Vagina (tissue), 2 donors: ENCODE measurements around the gene LIG1.

Experiments used
- POLR2A ChIP-seq, 2 donors: fragments of 450-650 bp; IDR thresholded peaks; one replicate each; pipeline ENCODE4 v1.6.1; 2017; ENCODE audit warnings: antibody characterized with exemption in 2 of 2, mild to moderate bottlenecking in 2 of 2, moderate library complexity in 2 of 2
- TF ChIP-seq, protein P1 (sequence below), 3 experiments: fragments of 450-650 bp in 2 of 3; fragments of 200-600 bp in 1 of 3; sonication (generic) in 1 of 3; IDR thresholded peaks; one replicate each; pipeline ENCODE4 v1.5.1; 2017 to 2019; ENCODE audit warnings: antibody characterized with exemption in 3 of 3, mild to moderate bottlenecking in 2 of 3, moderate library complexity in 2 of 3

DNA sequence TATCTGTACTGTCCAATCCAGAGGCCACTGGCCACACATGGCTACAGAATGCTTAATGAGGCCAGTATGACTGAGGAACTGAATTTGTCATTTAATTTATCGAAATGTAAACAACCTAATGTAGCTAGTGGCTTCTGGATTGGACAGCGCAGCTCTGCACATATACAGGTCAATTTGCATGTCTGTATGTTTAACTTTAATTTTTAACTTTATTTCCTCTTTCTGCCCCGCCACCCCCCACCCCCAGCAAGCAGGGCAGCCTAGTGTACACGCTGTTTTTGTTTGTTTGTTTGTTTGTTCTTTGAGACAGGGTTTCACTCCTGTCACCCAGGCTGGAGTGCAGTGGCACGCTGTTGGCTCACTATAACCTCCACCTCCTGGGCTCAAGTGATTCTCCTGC lies 15.9 kb upstream of the LIG1 start:
- TF ChIP-seq, protein P1, sequence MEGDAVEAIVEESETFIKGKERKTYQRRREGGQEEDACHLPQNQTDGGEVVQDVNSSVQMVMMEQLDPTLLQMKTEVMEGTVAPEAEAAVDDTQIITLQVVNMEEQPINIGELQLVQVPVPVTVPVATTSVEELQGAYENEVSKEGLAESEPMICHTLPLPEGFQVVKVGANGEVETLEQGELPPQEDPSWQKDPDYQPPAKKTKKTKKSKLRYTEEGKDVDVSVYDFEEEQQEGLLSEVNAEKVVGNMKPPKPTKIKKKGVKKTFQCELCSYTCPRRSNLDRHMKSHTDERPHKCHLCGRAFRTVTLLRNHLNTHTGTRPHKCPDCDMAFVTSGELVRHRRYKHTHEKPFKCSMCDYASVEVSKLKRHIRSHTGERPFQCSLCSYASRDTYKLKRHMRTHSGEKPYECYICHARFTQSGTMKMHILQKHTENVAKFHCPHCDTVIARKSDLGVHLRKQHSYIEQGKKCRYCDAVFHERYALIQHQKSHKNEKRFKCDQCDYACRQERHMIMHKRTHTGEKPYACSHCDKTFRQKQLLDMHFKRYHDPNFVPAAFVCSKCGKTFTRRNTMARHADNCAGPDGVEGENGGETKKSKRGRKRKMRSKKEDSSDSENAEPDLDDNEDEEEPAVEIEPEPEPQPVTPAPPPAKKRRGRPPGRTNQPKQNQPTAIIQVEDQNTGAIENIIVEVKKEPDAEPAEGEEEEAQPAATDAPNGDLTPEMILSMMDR (IDR thresholded peaks at IDR 0.05) = no peak
- TF ChIP-seq POLR2A (IDR thresholded peaks at IDR 0.05) = no peak
